Measurements from ENCODE around the gene RHOBTB3.

Gene RHOBTB3

GRCh38 chr5:95761771-95762651 is 30.9 kb downstream of the RHOBTB3 start:
- peak overlapping the region; percentile 68 for H3K27ac ChIP-seq (ENCODE audit: low read depth, low read length)
- H3K4me3 ChIP-seq (ENCODE audit: low read depth in 1 of 5, low read length in 5 of 5): no peak overlapping the region
- H3K9ac ChIP-seq (ENCODE audit: low read length in 5 of 5): no peak overlapping the region
- no peaks in the 10 kb centered on the region for H3K27me3 ChIP-seq (ENCODE audit: control insufficient read depth in 5 of 5, insufficient read depth in 4 of 5, low read length in 5 of 5)
- no peaks in the 10 kb centered on the region for H3K9me3 ChIP-seq (ENCODE audit: control insufficient read depth in 5 of 5, low read length in 5 of 5)
- peaks cover 3 to 35% (median 16%) of the 10 kb centered on the region in 5 donors for H3K36me3 ChIP-seq (ENCODE audit: control insufficient read depth in 5 of 5, insufficient read depth in 5 of 5, low read length in 5 of 5)
- peaks cover 0 to 40% (median 31%) of the 10 kb centered on the region in 5 donors for H3K4me1 ChIP-seq (ENCODE audit: control insufficient read depth in 5 of 5, insufficient read depth in 5 of 5, low read length in 5 of 5)

GRCh38 chr5:95762652-95763041 is 31.5 kb downstream of the RHOBTB3 start:
- Histone ChIP-seq H3K9me3 (ENCODE audit: control insufficient read depth in 5 of 5, low read length in 5 of 5) (no peaks in the 10 kb centered on the region), H3K4me1 (ENCODE audit: control insufficient read depth in 5 of 5, insufficient read depth in 5 of 5, low read length in 5 of 5) (peaks cover 0 to 40% (median 31%) of the 10 kb centered on the region in 5 donors), H3K9ac (ENCODE audit: low read length in 5 of 5) (no peak overlapping the region), H3K27me3 (ENCODE audit: control insufficient read depth in 5 of 5, insufficient read depth in 4 of 5, low read length in 5 of 5) (no peaks in the 10 kb centered on the region), H3K27ac (ENCODE audit: low read depth, low read length) (peak overlapping the region; percentile 0), H3K36me3 (ENCODE audit: control insufficient read depth in 5 of 5, insufficient read depth in 5 of 5, low read length in 5 of 5) (peaks cover 3 to 36% (median 17%) of the 10 kb centered on the region in 5 donors), H3K4me3 (ENCODE audit: low read depth in 1 of 5, low read length in 5 of 5) (no peak overlapping the region)

GRCh38 chr5:95763941-95764340 is 32.8 kb downstream of the RHOBTB3 start:
- Histone ChIP-seq H3K36me3 (ENCODE audit: control insufficient read depth in 5 of 5, insufficient read depth in 5 of 5, low read length in 5 of 5) (peaks cover 5 to 36% (median 15%) of the 10 kb centered on the region in 5 donors), H3K27ac (ENCODE audit: low read depth, low read length) (no peak overlapping the region), H3K4me1 (ENCODE audit: control insufficient read depth in 5 of 5, insufficient read depth in 5 of 5, low read length in 5 of 5) (peaks cover 0 to 36% (median 27%) of the 10 kb centered on the region in 5 donors), H3K4me3 (ENCODE audit: low read depth in 1 of 5, low read length in 5 of 5) (no peak overlapping the region), H3K9ac (ENCODE audit: low read length in 5 of 5) (no peak overlapping the region), H3K27me3 (ENCODE audit: control insufficient read depth in 5 of 5, insufficient read depth in 4 of 5, low read length in 5 of 5) (no peaks in the 10 kb centered on the region), H3K9me3 (ENCODE audit: control insufficient read depth in 5 of 5, low read length in 5 of 5) (no peaks in the 10 kb centered on the region)

GRCh38 chr5:95768731-95769130 is 37.6 kb downstream of the RHOBTB3 start:
- Histone ChIP-seq H3K27ac (ENCODE audit: low read depth, low read length) (no peak overlapping the region), H3K9ac (ENCODE audit: low read length in 5 of 5) (no peak overlapping the region), H3K4me1 (ENCODE audit: control insufficient read depth in 5 of 5, insufficient read depth in 5 of 5, low read length in 5 of 5) (peaks cover 0 to 9% (median 7%) of the 10 kb centered on the region in 5 donors), H3K36me3 (ENCODE audit: control insufficient read depth in 5 of 5, insufficient read depth in 5 of 5, low read length in 5 of 5) (peaks cover 13 to 53% (median 33%) of the 10 kb centered on the region in 5 donors), H3K4me3 (ENCODE audit: low read depth in 1 of 5, low read length in 5 of 5) (no peak overlapping the region), H3K27me3 (ENCODE audit: control insufficient read depth in 5 of 5, insufficient read depth in 4 of 5, low read length in 5 of 5) (no peaks in the 10 kb centered on the region), H3K9me3 (ENCODE audit: control insufficient read depth in 5 of 5, low read length in 5 of 5) (no peaks in the 10 kb centered on the region)

- H3K9me3 ChIP-seq (ENCODE audit: control insufficient read depth in 5 of 5, low read length in 5 of 5): no peaks in the 10 kb centered on the region
- H3K4me3 ChIP-seq (ENCODE audit: low read depth in 1 of 5, low read length in 5 of 5): no peak overlapping the region
- no peak overlapping the region for H3K9ac ChIP-seq (ENCODE audit: low read length in 5 of 5)
- peak overlapping the region; percentile 52 for H3K27ac ChIP-seq (ENCODE audit: low read depth, low read length)
- H3K4me1 ChIP-seq (ENCODE audit: control insufficient read depth in 5 of 5, insufficient read depth in 5 of 5, low read length in 5 of 5): peaks cover 0 to 12% (median 9%) of the 10 kb centered on the region in 5 donors
- H3K36me3 ChIP-seq (ENCODE audit: control insufficient read depth in 5 of 5, insufficient read depth in 5 of 5, low read length in 5 of 5): peaks cover 13 to 48% (median 31%) of the 10 kb centered on the region in 5 donors
- H3K27me3 ChIP-seq (ENCODE audit: control insufficient read depth in 5 of 5, insufficient read depth in 4 of 5, low read length in 5 of 5): no peaks in the 10 kb centered on the region
Measured at GRCh38 chr5:95770830-95771708, 39.9 kb downstream of the RHOBTB3 start.

GRCh38 chr5:95771892-95772291 is 40.8 kb downstream of the RHOBTB3 start:
- Histone ChIP-seq H3K9me3 (ENCODE audit: control insufficient read depth in 5 of 5, low read length in 5 of 5) (no peaks in the 10 kb centered on the region), H3K36me3 (ENCODE audit: control insufficient read depth in 5 of 5, insufficient read depth in 5 of 5, low read length in 5 of 5) (peaks cover 13 to 45% (median 34%) of the 10 kb centered on the region in 5 donors), H3K4me1 (ENCODE audit: control insufficient read depth in 5 of 5, insufficient read depth in 5 of 5, low read length in 5 of 5) (peaks cover 0 to 12% (median 9%) of the 10 kb centered on the region in 5 donors), H3K27me3 (ENCODE audit: control insufficient read depth in 5 of 5, insufficient read depth in 4 of 5, low read length in 5 of 5) (no peaks in the 10 kb centered on the region), H3K4me3 (ENCODE audit: low read depth in 1 of 5, low read length in 5 of 5) (no peak overlapping the region), H3K27ac (ENCODE audit: low read depth, low read length) (no peak overlapping the region), H3K9ac (ENCODE audit: low read length in 5 of 5) (no peak overlapping the region)

- Histone ChIP-seq H3K4me3 (ENCODE audit: low read depth in 1 of 5, low read length in 5 of 5) (no peak overlapping the region), H3K27me3 (ENCODE audit: control insufficient read depth in 5 of 5, insufficient read depth in 4 of 5, low read length in 5 of 5) (no peaks in the 10 kb centered on the region), H3K27ac (ENCODE audit: low read depth, low read length) (peak overlapping the region; percentile 60), H3K9me3 (ENCODE audit: control insufficient read depth in 5 of 5, low read length in 5 of 5) (no peaks in the 10 kb centered on the region), H3K36me3 (ENCODE audit: control insufficient read depth in 5 of 5, insufficient read depth in 5 of 5, low read length in 5 of 5) (peaks cover 12 to 40% (median 33%) of the 10 kb centered on the region in 5 donors), H3K4me1 (ENCODE audit: control insufficient read depth in 5 of 5, insufficient read depth in 5 of 5, low read length in 5 of 5) (peaks cover 0 to 12% (median 9%) of the 10 kb centered on the region in 5 donors), H3K9ac (ENCODE audit: low read length in 5 of 5) (no peak overlapping the region)
Measured at GRCh38 chr5:95773335-95774059, 42.4 kb downstream of the RHOBTB3 start.

- Histone ChIP-seq H3K4me1 (ENCODE audit: control insufficient read depth in 5 of 5, insufficient read depth in 5 of 5, low read length in 5 of 5) (peaks cover 0 to 30% (median 21%) of the 10 kb centered on the region in 5 donors), H3K27ac (ENCODE audit: low read depth, low read length) (peak overlapping the region; percentile 47), H3K27me3 (ENCODE audit: control insufficient read depth in 5 of 5, insufficient read depth in 4 of 5, low read length in 5 of 5) (no peaks in the 10 kb centered on the region), H3K9ac (ENCODE audit: low read length in 5 of 5) (no peak overlapping the region), H3K4me3 (ENCODE audit: low read depth in 1 of 5, low read length in 5 of 5) (no peak overlapping the region), H3K9me3 (ENCODE audit: control insufficient read depth in 5 of 5, low read length in 5 of 5) (no peaks in the 10 kb centered on the region), H3K36me3 (ENCODE audit: control insufficient read depth in 5 of 5, insufficient read depth in 5 of 5, low read length in 5 of 5) (peaks cover 0 to 12% (median 11%) of the 10 kb centered on the region in 5 donors)
Measured at GRCh38 chr5:95777441-95777840, 46.3 kb downstream of the RHOBTB3 start.

- H3K4me3 ChIP-seq (ENCODE audit: low read depth in 1 of 5, low read length in 5 of 5): no peak overlapping the region
- H3K27me3 ChIP-seq (ENCODE audit: control insufficient read depth in 5 of 5, insufficient read depth in 4 of 5, low read length in 5 of 5): no peaks in the 10 kb centered on the region
- H3K4me1 ChIP-seq (ENCODE audit: control insufficient read depth in 5 of 5, insufficient read depth in 5 of 5, low read length in 5 of 5): peaks cover 0 to 23% (median 21%) of the 10 kb centered on the region in 5 donors
- H3K9ac ChIP-seq (ENCODE audit: low read length in 5 of 5): peak overlapping the region in 2 of 5 donors; percentile 11 to 17
- H3K9me3 ChIP-seq (ENCODE audit: control insufficient read depth in 5 of 5, low read length in 5 of 5): no peaks in the 10 kb centered on the region
- H3K27ac ChIP-seq (ENCODE audit: low read depth, low read length): peak overlapping the region; percentile 68
- peaks cover 0 to 11% (median 6%) of the 10 kb centered on the region in 5 donors for H3K36me3 ChIP-seq (ENCODE audit: control insufficient read depth in 5 of 5, insufficient read depth in 5 of 5, low read length in 5 of 5)
Measured at GRCh38 chr5:95778713-95779436, 47.7 kb downstream of the RHOBTB3 start.
